ENCODE measurements around the gene SOX6.

- TF ChIP-seq CTCF (IDR thresholded peaks at IDR 0.05; ENCODE audit: low read depth, low read length) (no peak), EZH2phosphoT487 (IDR thresholded peaks at IDR 0.05; ENCODE audit: low read depth) (no peak)
Measured at GRCh38 chr11:16148301-16148931, 207.9 kb downstream of the SOX6 start.
